COR-L47 (cell line): Measurements from ENCODE around the gene NTMT2.
"Not testable (repeated sequence)": the region's sequence is repeated elsewhere in the genome, so short reads cannot be mapped to it uniquely, and the experiment has no call there.

ENCODE experiments used
- DNase-seq: peaks from one replicate; lab custom pipeline; 2025; lab: John Stamatoyannopoulos, UW

The NTMT2 gene

GRCh38 chr1:170145770-170146676 is at the start of gene NTMT2:
NTMT2 (plus strand) TSS chr1:170145959; CDS start chr1:170146108, 149 bp downstream.
- peak; percentile 94 for DNase-seq

GRCh38 chr1:170095976-170096748 is 49.6 kb upstream of the NTMT2 start:
- no peak for DNase-seq

DNA sequence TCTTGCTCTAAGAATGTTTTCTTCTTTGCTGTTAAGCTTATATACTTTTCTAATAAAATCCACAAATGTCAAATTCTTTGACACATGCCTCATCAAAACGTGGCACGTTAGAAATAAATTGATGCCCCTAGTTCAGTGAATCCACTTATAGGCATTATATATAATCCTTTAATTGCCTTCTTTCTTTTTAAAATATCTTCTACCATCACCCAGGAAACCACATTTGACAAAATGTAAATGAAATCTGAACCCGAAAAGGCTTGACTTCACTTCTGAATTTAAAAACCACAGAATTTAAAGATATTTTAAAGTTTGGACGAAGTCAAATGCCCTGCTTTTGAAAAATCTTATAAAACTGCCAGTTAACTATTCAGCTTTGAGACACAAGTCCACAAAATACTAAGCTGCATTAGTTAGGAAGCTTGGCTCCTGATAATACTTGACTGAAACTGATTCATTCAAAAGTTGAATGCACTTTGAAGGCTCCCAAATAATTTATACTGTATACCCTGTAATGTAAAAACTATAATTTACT is 48.9 kb upstream of the NTMT2 start:
- DNase-seq, result no peak

GRCh38 chr1:170097449-170097948 is 48.3 kb upstream of the NTMT2 start:
- no peak for DNase-seq

GRCh38 chr1:170113140-170113539 is 32.6 kb upstream of the NTMT2 start:
- not testable (repeated sequence) for DNase-seq

DNA sequence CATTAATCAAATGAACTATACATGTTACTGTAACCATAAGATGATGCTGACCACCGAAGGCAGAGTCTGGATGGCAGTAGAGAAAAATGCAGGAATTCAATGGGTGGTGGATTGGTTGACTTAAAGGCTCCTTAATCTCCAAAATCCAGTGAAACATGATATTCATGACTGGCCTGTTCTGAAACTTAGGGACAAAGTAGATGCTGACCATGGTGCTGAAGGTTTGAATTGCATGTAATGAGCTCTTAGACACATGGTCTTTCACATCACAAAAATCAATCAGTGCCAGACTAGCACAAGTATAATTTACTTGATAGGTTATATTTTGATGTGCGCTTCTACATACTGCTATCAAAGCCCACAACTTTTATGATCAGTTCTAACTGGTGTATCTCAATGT is 30.9 kb upstream of the NTMT2 start:
- DNase-seq, result no peak

DNA sequence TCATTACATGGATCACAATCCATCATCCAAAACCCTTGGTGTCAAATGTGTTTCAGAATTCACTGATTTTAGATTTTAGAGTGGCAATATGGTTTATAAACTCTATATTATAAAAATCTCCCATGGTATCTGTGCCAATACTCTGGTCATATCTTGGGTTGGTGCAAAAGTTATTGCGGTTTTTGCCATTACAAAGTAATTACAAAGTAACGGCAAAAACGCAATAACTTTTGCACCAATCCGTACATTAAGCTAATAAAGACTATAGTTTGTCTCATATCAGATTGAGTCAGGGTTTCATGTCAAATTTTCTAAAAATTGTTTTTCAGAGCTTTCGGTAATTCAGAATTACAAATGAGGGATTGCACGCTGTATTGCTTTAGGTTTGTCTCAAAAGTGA is 23.4 kb upstream of the NTMT2 start:
- DNase-seq, result no peak

DNA sequence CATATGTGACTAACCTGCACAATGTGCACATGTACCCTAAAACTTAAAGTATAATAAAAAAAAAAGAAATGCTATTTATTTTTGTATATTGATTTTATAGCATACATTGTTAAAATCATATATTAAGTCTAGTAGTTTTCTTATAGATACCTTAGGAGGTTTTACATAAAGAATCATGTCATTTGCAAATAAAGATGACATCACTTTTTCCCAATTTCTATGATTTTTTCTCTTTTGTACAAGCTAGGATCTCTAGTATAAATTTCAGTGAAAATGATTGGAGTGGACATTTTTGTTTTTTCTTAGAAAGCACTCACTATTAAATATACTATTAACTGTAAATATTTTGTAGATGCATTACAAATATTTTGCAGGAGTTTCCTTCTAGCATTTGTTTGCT is 20.5 kb upstream of the NTMT2 start:
- DNase-seq, result no peak

DNA sequence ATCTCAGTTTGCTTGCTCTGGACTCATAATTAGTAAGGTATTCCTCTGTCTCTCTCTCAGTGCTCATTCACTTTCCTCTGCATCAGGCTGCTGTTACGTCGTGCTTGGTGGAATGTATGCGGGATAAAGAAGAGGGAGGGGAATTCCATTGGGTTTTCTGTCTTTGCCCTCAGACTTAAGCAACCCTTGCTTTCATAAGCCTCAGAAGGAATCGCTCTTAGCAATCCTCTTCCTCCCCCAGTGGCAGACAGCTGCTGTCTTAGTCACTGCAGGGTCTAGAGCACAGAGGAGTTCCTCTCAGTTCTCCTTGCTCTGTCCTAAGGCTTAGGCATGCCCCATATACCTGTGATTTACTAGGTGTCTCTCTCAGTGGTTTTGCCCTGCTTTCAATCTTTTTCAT is 19.1 kb upstream of the NTMT2 start:
- no peak for DNase-seq

DNA sequence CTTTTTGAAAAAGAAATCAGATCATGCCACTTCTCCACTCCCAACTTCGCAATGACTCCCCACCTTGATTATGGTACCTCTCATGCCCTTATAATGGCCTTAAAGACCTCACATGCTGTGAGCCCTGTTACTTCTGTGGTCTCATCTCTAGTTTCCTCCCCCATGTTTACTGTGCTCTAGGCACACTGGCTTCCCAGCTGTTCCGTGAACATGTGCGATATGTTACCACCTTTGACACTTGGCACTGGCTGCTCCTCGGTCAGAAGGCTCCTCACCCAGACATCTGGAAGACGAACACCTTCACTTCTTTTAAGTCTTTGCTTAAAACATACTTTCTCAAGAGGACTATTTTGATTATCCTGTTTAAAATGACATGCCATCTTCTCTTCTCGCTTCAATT is 14.3 kb upstream of the NTMT2 start:
- DNase-seq, result no peak

- no peak for DNase-seq
Measured at GRCh38 chr1:170131984-170132383, 13.8 kb upstream of the NTMT2 start.

DNA sequence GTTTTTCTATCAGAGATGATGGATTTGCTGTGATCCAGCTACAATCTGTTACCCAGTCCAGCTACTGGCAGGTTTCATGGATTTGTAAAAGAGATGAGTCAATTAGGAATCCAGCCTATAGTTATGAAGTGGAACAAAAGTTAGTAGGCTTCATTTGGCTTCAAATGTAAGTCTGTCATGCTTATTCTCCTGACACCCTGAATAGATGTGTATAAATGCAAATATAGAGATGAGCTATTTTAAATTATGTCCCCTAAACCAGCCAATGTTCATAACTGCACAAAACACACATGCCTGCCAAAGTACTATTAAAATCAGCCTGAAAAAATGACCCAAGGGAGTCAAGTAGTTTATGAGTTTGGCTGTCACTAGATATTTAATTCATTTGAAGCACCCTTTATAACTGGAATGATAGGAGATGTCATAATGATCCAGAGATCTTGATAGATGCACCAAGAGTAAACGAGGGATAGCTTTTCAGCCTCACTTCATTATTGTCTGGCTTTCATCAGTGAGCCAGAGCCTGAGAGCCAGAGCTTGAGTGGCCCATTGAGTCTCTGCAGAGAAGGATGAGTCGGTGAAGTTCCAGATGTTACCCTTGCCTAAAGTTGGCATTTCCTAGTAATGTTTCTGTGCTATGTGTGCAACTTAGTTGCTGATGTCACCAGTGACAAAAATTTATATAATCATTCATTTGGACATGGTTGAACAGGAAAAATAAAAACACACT is 11.8 kb upstream of the NTMT2 start:
- DNase-seq, result no peak

GRCh38 chr1:170134521-170134920 is 11.2 kb upstream of the NTMT2 start:
- DNase-seq, result no peak

DNA sequence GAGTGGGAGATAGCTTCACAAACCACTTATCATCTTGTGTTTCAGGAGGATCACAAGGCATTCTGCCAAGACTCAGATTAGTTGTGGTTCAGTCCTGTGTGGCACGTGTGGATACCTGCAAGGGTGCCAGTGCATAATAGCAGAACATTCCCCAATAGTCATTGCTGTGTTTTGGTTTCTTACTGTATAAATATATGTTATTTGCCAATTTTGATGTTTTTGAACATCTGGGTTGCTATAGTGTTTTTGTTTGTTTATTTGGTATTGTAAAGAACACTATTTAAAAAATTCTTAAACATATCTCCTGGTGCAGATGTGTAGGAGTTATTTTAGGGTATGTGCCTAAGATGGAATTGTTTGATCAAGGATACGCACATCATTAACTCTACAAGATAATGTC is 5.4 kb upstream of the NTMT2 start:
- no peak for DNase-seq

- DNase-seq, result no peak
Measured at GRCh38 chr1:170145061-170145460, 698 bp upstream of the NTMT2 start.

DNA sequence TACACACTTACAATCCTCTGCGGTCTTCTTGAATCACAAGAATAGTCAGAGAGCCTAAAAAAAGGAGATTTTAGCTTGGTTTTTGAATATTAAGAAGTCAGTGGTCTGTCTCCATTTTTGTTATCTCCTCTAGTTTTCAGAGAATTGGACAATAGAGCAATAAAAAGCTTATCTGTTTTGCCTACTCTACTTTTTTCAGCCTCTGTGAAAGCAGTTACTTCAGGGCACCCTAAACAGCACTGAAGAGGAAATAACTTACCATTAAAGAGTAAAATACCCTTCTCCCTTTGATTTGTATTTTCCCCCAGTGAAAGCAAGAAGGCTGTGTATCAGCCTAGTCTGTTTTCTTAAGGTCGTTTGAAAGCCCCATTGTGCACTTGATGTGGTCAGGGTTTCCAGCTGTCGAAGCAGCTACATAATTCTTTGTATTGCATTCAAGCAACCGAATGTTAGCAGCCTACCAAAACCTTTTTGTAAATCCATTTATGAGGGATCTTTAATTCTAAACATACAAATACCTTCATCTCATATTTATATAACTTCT is 1.0 kb downstream of the NTMT2 start:
- no peak for DNase-seq

GRCh38 chr1:170149241-170149640 is 3.5 kb downstream of the NTMT2 start:
- DNase-seq, result no peak

GRCh38 chr1:170150016-170150415 is 4.3 kb downstream of the NTMT2 start:
- DNase-seq, result no peak

DNA sequence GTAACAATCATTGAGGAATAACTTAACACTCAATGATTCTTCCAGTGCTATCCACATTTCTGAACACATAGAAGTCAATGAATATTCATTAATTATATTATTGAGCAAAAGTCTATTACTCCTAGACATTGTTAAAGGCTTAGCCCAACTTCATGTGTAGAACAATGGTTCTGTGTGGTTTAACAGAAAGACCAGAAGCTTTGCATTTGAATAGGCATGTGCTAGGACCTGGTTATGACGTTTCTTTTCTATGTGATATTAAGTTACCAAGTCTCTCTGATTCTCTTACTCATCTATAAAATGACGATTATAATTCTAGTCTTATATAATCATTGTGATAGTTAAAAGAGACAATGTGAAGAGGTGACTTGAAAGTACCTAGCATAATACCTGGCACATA is 5.2 kb downstream of the NTMT2 start:
- DNase-seq, result no peak

GRCh38 chr1:170153417-170153816 is 7.7 kb downstream of the NTMT2 start:
- DNase-seq, result no peak

- no peak for DNase-seq
Measured at GRCh38 chr1:170155055-170155454, 9.3 kb downstream of the NTMT2 start.

- DNase-seq, result no peak
Measured at GRCh38 chr1:170156594-170156993, 10.8 kb downstream of the NTMT2 start.
